Measurements from ENCODE around the gene SUPT6H.
A peak's percentile ranks its signal among the peaks of the same experiment; 100 is the strongest.

The SUPT6H gene

GRCh38 chr17:28715217-28715616, 53.2 kb downstream of the SUPT6H start:
- no peak for DNase-seq (ENCODE audit: low read depth)
- no peak overlapping the region for H3K4me3 ChIP-seq (ENCODE audit: low read depth, low read length)
- TF ChIP-seq POLR2A (IDR thresholded peaks at IDR 0.05; ENCODE audit: extremely low read depth, insufficient read length) (no peak), MAX (IDR thresholded peaks at IDR 0.05; ENCODE audit: low read depth, low read length) (no peak), CTCF (IDR thresholded peaks at IDR 0.05; ENCODE audit: low read depth, low read length) (no peak), MYC (IDR thresholded peaks at IDR 0.05; ENCODE audit: low read depth, low read length) (no peak)

- H3K4me3 ChIP-seq (ENCODE audit: low read depth, low read length) = no peak overlapping the region
- TF ChIP-seq CTCF (IDR thresholded peaks at IDR 0.05; ENCODE audit: low read depth, low read length) = no peak
- TF ChIP-seq MYC (IDR thresholded peaks at IDR 0.05; ENCODE audit: low read depth, low read length) = no peak
- TF ChIP-seq MAX (IDR thresholded peaks at IDR 0.05; ENCODE audit: low read depth, low read length) = no peak
- no peak for TF ChIP-seq POLR2A (IDR thresholded peaks at IDR 0.05; ENCODE audit: extremely low read depth, insufficient read length)
- DNase-seq (ENCODE audit: low read depth) = no peak
Observed at GRCh38 chr17:28716740-28717577, 55.0 kb downstream of the SUPT6H start.

GRCh38 chr17:28717578-28718332, 55.8 kb downstream of the SUPT6H start, which contains the start of gene RAB34:
Gene RAB34 (minus strand): TSS chr17:28717868. CDS start chr17:28717266, 602 bp downstream.
- TF ChIP-seq POLR2A (IDR thresholded peaks at IDR 0.05; ENCODE audit: extremely low read depth, insufficient read length) = no peak
- no peak for TF ChIP-seq MYC (IDR thresholded peaks at IDR 0.05; ENCODE audit: low read depth, low read length)
- no peak for TF ChIP-seq MAX (IDR thresholded peaks at IDR 0.05; ENCODE audit: low read depth, low read length)
- TF ChIP-seq CTCF (IDR thresholded peaks at IDR 0.05; ENCODE audit: low read depth, low read length) = no peak
- no peak for DNase-seq (ENCODE audit: low read depth)
- H3K4me3 ChIP-seq (ENCODE audit: low read depth, low read length) = no peak within 1 kb of the TSS

- no peak overlapping the region for H3K4me3 ChIP-seq (ENCODE audit: low read depth, low read length)
- no peak for DNase-seq (ENCODE audit: low read depth)
- no peak for TF ChIP-seq POLR2A (IDR thresholded peaks at IDR 0.05; ENCODE audit: extremely low read depth, insufficient read length)
- TF ChIP-seq CTCF (IDR thresholded peaks at IDR 0.05; ENCODE audit: low read depth, low read length) = no peak
- no peak for TF ChIP-seq MYC (IDR thresholded peaks at IDR 0.05; ENCODE audit: low read depth, low read length)
- TF ChIP-seq MAX (IDR thresholded peaks at IDR 0.05; ENCODE audit: low read depth, low read length) = no peak
Observed at GRCh38 chr17:28718333-28719020, 56.5 kb downstream of the SUPT6H start.

- H3K4me3 ChIP-seq (ENCODE audit: low read depth, low read length) = peak overlapping the region; percentile 80
- TF ChIP-seq CTCF (IDR thresholded peaks at IDR 0.05; ENCODE audit: low read depth, low read length) (no peak), POLR2A (IDR thresholded peaks at IDR 0.05; ENCODE audit: extremely low read depth, insufficient read length) (no peak), MAX (IDR thresholded peaks at IDR 0.05; ENCODE audit: low read depth, low read length) (no peak), MYC (IDR thresholded peaks at IDR 0.05; ENCODE audit: low read depth, low read length) (no peak)
- no peak for DNase-seq (ENCODE audit: low read depth)
Observed at GRCh38 chr17:28719021-28719433, 57.0 kb downstream of the SUPT6H start.
